H7 (cell line): Measurements from ENCODE around the gene GABRD. TPM values are rescaled to one million over a fixed set of nuclear protein-coding genes. Genes with fewer than 3 reads are reported as not detected.

ENCODE experiments used
- DNase-seq: peaks from one replicate; pipeline ENCODE4 v3.0.0; 2012
- H3K27me3 ChIP-seq: 2 replicates; pipeline ENCODE4 v1.6.0; 2011; ENCODE audit warnings: mild to moderate bottlenecking, low read length; ENCODE audit not compliant: control insufficient read depth, insufficient read depth
- H3K36me3 ChIP-seq: replicated peaks from 2 replicates; pipeline ENCODE4 v1.5.1; 2011; ENCODE audit warnings: low read length; ENCODE audit not compliant: control insufficient read depth, insufficient read depth
- H3K4me3 ChIP-seq: 2 replicates; pipeline ENCODE4 v1.5.1; 2011; ENCODE audit warnings: low read depth, mild to moderate bottlenecking, control low read depth, low read length, moderate library complexity; ENCODE audit not compliant: insufficient read depth
- total RNA-seq: library from RNA; depleted of rRNA; stranded (reverse); fragments of >200 nt; shearing (Covaris generic); gene quantifications from 2 replicates; pipeline ENCODE4 v1.2.3, GENCODE V29; 2014; rRNA removed

The GABRD gene
- total RNA-seq, 1 experiment from 2014 or later: 5.1 TPM

GRCh38 chr1:2073382-2074230 lies 54.5 kb downstream of the GABRD start:
- peak; percentile 85 for DNase-seq
- Histone ChIP-seq H3K27me3 (no peaks in the 10 kb centered on the region), H3K4me3 (no peak overlapping the region), H3K36me3 (no peaks in the 10 kb centered on the region)

DNA sequence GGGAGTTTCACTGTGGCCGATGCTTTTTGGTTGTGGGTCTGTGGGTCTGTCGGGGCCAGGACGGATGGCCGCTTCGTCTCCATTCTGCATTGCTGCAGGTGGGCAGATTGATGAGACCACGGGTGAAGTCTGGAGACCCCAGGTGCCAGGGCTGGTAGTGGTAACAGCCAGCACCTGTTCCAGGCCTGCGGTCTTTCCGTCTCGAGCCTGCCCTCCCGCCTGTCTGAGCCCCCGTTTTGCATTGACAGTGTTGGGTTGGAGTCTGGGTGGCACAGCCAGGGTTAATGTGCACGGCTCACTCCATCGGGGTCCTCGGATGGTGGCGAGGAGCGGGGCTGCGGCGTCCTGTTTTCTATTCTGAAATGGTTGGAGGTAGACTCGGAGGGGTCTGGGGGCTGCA lies 55.3 kb downstream of the GABRD start:
- DNase-seq: no peak
- H3K36me3 ChIP-seq: no peaks in the 10 kb centered on the region
- no peaks in the 10 kb centered on the region for H3K27me3 ChIP-seq
- H3K4me3 ChIP-seq: no peak overlapping the region

DNA sequence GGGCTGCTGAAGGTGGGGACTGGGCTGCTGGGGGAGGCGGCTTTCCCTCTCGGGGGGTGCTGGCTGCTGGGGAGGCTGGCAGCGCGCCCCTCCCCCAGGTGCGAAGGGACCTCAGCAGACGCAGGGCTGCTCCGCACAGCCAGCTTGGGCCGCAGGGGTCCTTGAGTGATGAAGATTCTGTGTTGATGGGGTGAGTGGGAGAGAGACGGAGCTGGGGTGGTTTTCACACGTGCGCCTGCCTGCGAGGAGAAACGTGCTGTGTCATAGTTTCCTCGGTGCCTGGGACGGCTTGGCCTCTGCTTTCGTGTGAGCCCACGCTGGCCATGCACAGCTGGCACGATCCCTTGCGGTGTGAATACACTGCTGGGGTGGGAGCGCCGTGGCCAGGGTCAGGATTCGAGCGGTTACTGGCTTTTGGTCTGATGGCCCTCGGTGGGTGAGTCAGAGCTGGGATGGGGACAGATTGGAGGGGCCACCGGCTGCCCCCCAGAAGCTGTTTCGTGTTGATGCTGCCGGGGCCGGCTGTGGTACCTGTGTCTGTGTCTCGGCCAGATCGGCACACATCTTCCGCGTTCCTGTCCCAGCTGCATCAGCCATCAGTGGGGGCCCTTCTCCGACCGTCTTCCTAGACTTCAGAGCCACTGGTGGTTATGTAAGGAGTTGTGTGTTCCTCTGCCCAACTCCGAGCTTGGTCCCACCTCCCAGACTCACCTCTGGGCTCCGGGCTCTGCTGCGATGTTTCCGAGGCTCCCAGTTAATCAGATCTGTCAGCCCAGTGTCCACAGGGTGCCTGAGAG lies 56.0 kb downstream of the GABRD start:
- Histone ChIP-seq H3K27me3 (no peaks in the 10 kb centered on the region), H3K36me3 (no peaks in the 10 kb centered on the region), H3K4me3 (no peak overlapping the region)
- DNase-seq: peak; percentile 78

DNA sequence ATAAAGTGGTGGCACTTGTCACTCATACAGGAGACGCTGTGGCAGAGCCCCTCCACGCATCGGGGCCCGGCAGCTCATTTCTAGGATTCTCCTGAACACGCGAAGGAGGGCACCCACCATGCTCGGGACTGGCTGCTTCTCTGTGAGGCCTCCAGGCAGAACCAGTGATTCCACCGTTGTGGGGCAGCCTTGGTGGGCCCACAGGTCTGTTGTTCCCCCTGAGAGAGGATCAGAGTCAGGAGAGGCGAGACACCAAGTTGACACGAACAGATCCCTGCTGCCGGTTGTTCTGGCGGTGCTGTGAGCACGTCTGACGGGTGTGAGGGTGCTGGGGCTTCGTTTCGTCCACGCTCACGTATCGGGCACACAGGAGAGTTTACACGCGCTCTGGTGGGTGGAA lies 57.7 kb downstream of the GABRD start:
- Histone ChIP-seq H3K4me3 (no peak overlapping the region), H3K27me3 (no peaks in the 10 kb centered on the region), H3K36me3 (no peaks in the 10 kb centered on the region)
- DNase-seq: no peak

GRCh38 chr1:2078170-2078569 lies 59.0 kb downstream of the GABRD start:
- no peaks in the 10 kb centered on the region for H3K27me3 ChIP-seq
- H3K4me3 ChIP-seq: no peak overlapping the region
- no peak for DNase-seq
- H3K36me3 ChIP-seq: no peaks in the 10 kb centered on the region

- Histone ChIP-seq H3K4me3 (no peak overlapping the region), H3K27me3 (no peaks in the 10 kb centered on the region), H3K36me3 (no peaks in the 10 kb centered on the region)
- DNase-seq: no peak
These were observed 60.4 kb downstream of the GABRD start for GRCh38 chr1:2079396-2080085.

- Histone ChIP-seq H3K4me3 (no peak overlapping the region), H3K27me3 (no peaks in the 10 kb centered on the region), H3K36me3 (no peaks in the 10 kb centered on the region)
- no peak for DNase-seq
These were observed 61.0 kb downstream of the GABRD start for GRCh38 chr1:2080140-2080539.

Other genes starting within 250 kb of the GABRD start
- 111 and 175 TPM in 2 replicates for gene NADK, start 240.9 kb upstream of the GABRD start, total RNA-seq
- 135 and 159 TPM in 2 replicates for gene GNB1, start 128.3 kb upstream of the GABRD start, total RNA-seq
- 1.6 and 3.7 TPM in 2 replicates for gene CALML6, start 104.1 kb upstream of the GABRD start, total RNA-seq
- gene TMEM52, start 100.1 kb upstream of the GABRD start, total RNA-seq: 24.1 and 29.4 TPM in 2 replicates
- gene CFAP74, start 15.6 kb upstream of the GABRD start, total RNA-seq: not detected in 2 replicates
- gene PRKCZ, start 31.1 kb downstream of the GABRD start, total RNA-seq: 38.5 and 41.8 TPM in 2 replicates
- 60.5 and 69.9 TPM in 2 replicates for gene FAAP20, start 175.4 kb downstream of the GABRD start, total RNA-seq
- 29.2 and 29.9 TPM in 2 replicates for gene SKI, start 209.0 kb downstream of the GABRD start, total RNA-seq